PC-9 (cell line): ENCODE results near the gene DLL4. TPM values are rescaled to one million over a fixed set of nuclear protein-coding genes. Genes with fewer than 3 reads are reported as not detected.

Experiments used
- BruUV-seq: library from RNA; stranded (reverse); fragments of 400-500 nt; replicated peaks from 2 replicates; lab custom pipeline; 2021; lab: Mats Ljungman, UMichigan
- CTCF ChIA-PET: fragments of 300-600 bp; sonication (Branson Sonifier 250); formaldehyde crosslinking; loops from one replicate; lab custom pipeline; 2022; ENCODE audit warnings: antibody characterized with exemption; lab: Charles Lee
- POLR2A ChIA-PET: fragments of 300-600 bp; sonication (Branson Sonifier 250); formaldehyde crosslinking; loops from one replicate; lab custom pipeline; 2022; ENCODE audit warnings: antibody characterized with exemption; ENCODE audit not compliant: unreplicated experiment; lab: Charles Lee
- DNase-seq, 2 experiments: peaks; one replicate each; pipeline versions ENCODE4 v3.0.0 to v3.0.0-alpha.2; 2015 to 2022; ENCODE audit warnings: mixed read lengths in 1 of 2
- H2AFZ ChIP-seq: fragments of 200-600 bp; sonication (generic); 2 replicates; pipeline ENCODE4 v1.8.1; 2017; ENCODE audit warnings: antibody characterized with exemption
- H3F3A ChIP-seq: fragments of 200-600 bp; sonication (generic); 2 replicates; pipeline ENCODE4 v1.8.1; 2017; ENCODE audit warnings: antibody characterized with exemption, mild to moderate bottlenecking, low read depth; ENCODE audit not compliant: insufficient read depth
- H3K27ac ChIP-seq: fragments of 200-600 bp; sonication (generic); 2 replicates; pipeline ENCODE4 v1.6.1; 2016; ENCODE audit warnings: mixed run types
- H3K27me3 ChIP-seq: fragments of 200-600 bp; sonication (generic); 2 replicates; pipeline ENCODE4 v1.6.1; 2016; ENCODE audit warnings: low read depth, mixed run types; ENCODE audit not compliant: insufficient read depth
- H3K36me3 ChIP-seq: fragments of 200-600 bp; sonication (generic); 2 replicates; pipeline ENCODE4 v1.6.1; 2016; ENCODE audit warnings: low read depth, mixed run types
- H3K4me1 ChIP-seq: fragments of 200-600 bp; sonication (generic); replicated peaks from 2 replicates; pipeline ENCODE4 v1.6.1; 2016; ENCODE audit warnings: mixed run types; ENCODE audit not compliant: insufficient read depth
- H3K4me2 ChIP-seq: fragments of 200-600 bp; sonication (generic); 2 replicates; pipeline ENCODE4 v1.6.1; 2017; ENCODE audit warnings: mixed run types
- H3K4me3 ChIP-seq: fragments of 200-600 bp; sonication (generic); 2 replicates; pipeline ENCODE4 v1.6.1; 2016; ENCODE audit warnings: mixed run types
- H3K79me2 ChIP-seq: fragments of 200-600 bp; sonication (generic); 2 replicates; pipeline ENCODE4 v1.6.1; 2017; ENCODE audit warnings: low read depth, mixed run types
- H3K9me2 ChIP-seq: fragments of 200-600 bp; sonication (generic); 2 replicates; pipeline ENCODE4 v1.8.1; 2017; ENCODE audit warnings: mild to moderate bottlenecking; ENCODE audit not compliant: insufficient read depth
- H3K9me3 ChIP-seq: fragments of 200-600 bp; sonication (generic); 2 replicates; pipeline ENCODE4 v1.8.1; 2016; ENCODE audit warnings: low read depth; ENCODE audit not compliant: insufficient read depth
- H4K20me1 ChIP-seq: fragments of 200-600 bp; sonication (generic); 2 replicates; pipeline ENCODE4 v1.8.1; 2017; ENCODE audit not compliant: insufficient read depth
- CTCF ChIP-seq: fragments of 200-600 bp; sonication (generic); conservative IDR thresholded peaks from 2 replicates; pipeline ENCODE4 v1.6.1; 2017; ENCODE audit warnings: mixed run types, antibody characterized with exemption, mild to moderate bottlenecking, moderate library complexity
- EZH2 ChIP-seq: fragments of 200-600 bp; sonication (generic); IDR thresholded peaks from 2 replicates; pipeline ENCODE4 v1.8.0; 2017; ENCODE audit warnings: antibody characterized with exemption, low read depth
- intact Hi-C: fragments of 100-400 bp; cut with micrococcal nuclease; formaldehyde crosslinking; loops from one replicate; pipeline ENCODE4 v1.10.0; 2022; ENCODE audit not compliant: unreplicated experiment
- total RNA-seq: library from RNA; stranded (reverse); gene quantifications from 2 replicates; pipeline ENCODE4 v1.2.3, GENCODE V29; 2021

DLL4 gene
- total RNA-seq, 1 experiment from 2014 or later = 0.48 TPM

- Histone ChIP-seq H3K4me1 (peaks cover 13% of the 10 kb centered on the region), H3F3A (peaks cover 8% of the 10 kb centered on the region), H3K79me2 (no peaks in the 10 kb centered on the region), H3K4me2 (no peak overlapping the region), H3K36me3 (0 out of 2 replicates have a peak, but pooled peaks cover 6% of the 10 kb centered on the region), H4K20me1 (peaks cover 4% of the 10 kb centered on the region; the same call in 1 of the 2 replicates), H3K9me3 (no peaks in the 10 kb centered on the region), H2AFZ (no peak overlapping the region), H3K27me3 (no peaks in the 10 kb centered on the region), H3K9me2 (no peaks in the 10 kb centered on the region), H3K27ac (no peak overlapping the region), H3K4me3 (no peak overlapping the region)
- TF ChIP-seq EZH2 = no peak
- TF ChIP-seq CTCF = no peak
- no peak for DNase-seq
- intact Hi-C loops = no loop called here
- BruUV-seq = no TSS peak
- POLR2A ChIA-PET = no interaction called here
- CTCF ChIA-PET = no interaction called here
Measured at GRCh38 chr15:40949756-40950207, 20.6 kb downstream of the DLL4 start.

GRCh38 chr15:40951764-40952163 lies 22.6 kb downstream of the DLL4 start:
- H3K27me3 ChIP-seq = no peaks in the 10 kb centered on the region
- no peaks in the 10 kb centered on the region for H3K9me2 ChIP-seq
- intact Hi-C loops = loop anchor here (2.0 kb wide), 1 partner anchor 21 kb away; no protein-coding TSS in a partner anchor
- H3K4me3 ChIP-seq = peak overlapping the region; percentile 83
- H3F3A ChIP-seq = peaks cover 8% of the 10 kb centered on the region
- H3K4me1 ChIP-seq = peaks cover 13% of the 10 kb centered on the region
- H3K36me3 ChIP-seq = 0 out of 2 replicates have a peak, but pooled peaks cover 9% of the 10 kb centered on the region
- H3K9me3 ChIP-seq = no peaks in the 10 kb centered on the region
- BruUV-seq = no TSS peak
- DNase-seq = no peak
- H4K20me1 ChIP-seq = peaks cover 23% of the 10 kb centered on the region
- TF ChIP-seq CTCF = no peak
- TF ChIP-seq EZH2 = no peak
- no peak overlapping the region for H2AFZ ChIP-seq
- H3K27ac ChIP-seq = no peak overlapping the region; the same call in 1 of the 2 replicates
- CTCF ChIA-PET = no interaction called here
- POLR2A ChIA-PET = interaction anchor here (0.5 kb wide), 1 partner anchor 224 kb away, joined by 4 read pairs; no protein-coding TSS in a partner anchor
- peak overlapping the region; percentile 93 for H3K4me2 ChIP-seq
- H3K79me2 ChIP-seq = 0 out of 2 replicates have a peak, but pooled peaks cover 4% of the 10 kb centered on the region

GRCh38 chr15:40952301-40952900 lies 23.3 kb downstream of the DLL4 start:
- intact Hi-C loops = loop anchor here (2.0 kb wide), 1 partner anchor 20 kb away; no protein-coding TSS in a partner anchor
- ChIA-PET POLR2A (no interaction called here), CTCF (interaction anchor here (0.5 to 1.4 kb wide), 2 partner anchors 11 to 266 kb away, joined by 5 to 14 read pairs; no protein-coding TSS in a partner anchor)
- Histone ChIP-seq H3K9me3 (no peaks in the 10 kb centered on the region), H3K36me3 (0 out of 2 replicates have a peak, but pooled peaks cover 9% of the 10 kb centered on the region), H4K20me1 (peaks cover 28% of the 10 kb centered on the region), H3K4me1 (peaks cover 13% of the 10 kb centered on the region), H3K27ac (peak overlapping the region; percentile 98), H3K4me2 (peak overlapping the region; percentile 93), H3F3A (peaks cover 8% of the 10 kb centered on the region), H3K79me2 (0 out of 2 replicates have a peak, but pooled peaks cover 4% of the 10 kb centered on the region), H3K9me2 (no peaks in the 10 kb centered on the region), H3K4me3 (peak overlapping the region; percentile 83), H3K27me3 (no peaks in the 10 kb centered on the region), H2AFZ (peak overlapping the region; percentile 75)
- TSS peak; percentile 84 for BruUV-seq
- TF ChIP-seq EZH2 (no peak), CTCF (no peak)
- DNase-seq = no peak
